ENCODE measurements around the gene VPS16.

DNA sequence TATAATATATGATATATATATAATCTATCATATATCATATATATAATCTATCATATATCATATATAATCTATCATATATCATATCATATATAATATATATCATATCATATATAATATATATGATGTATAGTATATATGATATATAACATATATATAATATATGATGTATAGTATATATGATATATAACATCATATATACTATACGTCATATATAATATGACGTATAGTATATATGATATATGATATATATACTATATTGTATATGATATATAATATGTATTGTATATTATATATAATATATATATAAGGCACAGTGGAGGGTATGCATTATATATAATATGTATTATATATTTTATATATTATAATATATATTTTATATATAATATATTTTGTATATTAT, 69.4 kb downstream of the VPS16 start:
- TF ChIP-seq MAX (IDR thresholded peaks at IDR 0.05; ENCODE audit: low read depth, low read length) (no peak), POLR2A (IDR thresholded peaks at IDR 0.05; ENCODE audit: extremely low read depth, insufficient read length) (no peak)
- TF ChIP-seq, protein P1, sequence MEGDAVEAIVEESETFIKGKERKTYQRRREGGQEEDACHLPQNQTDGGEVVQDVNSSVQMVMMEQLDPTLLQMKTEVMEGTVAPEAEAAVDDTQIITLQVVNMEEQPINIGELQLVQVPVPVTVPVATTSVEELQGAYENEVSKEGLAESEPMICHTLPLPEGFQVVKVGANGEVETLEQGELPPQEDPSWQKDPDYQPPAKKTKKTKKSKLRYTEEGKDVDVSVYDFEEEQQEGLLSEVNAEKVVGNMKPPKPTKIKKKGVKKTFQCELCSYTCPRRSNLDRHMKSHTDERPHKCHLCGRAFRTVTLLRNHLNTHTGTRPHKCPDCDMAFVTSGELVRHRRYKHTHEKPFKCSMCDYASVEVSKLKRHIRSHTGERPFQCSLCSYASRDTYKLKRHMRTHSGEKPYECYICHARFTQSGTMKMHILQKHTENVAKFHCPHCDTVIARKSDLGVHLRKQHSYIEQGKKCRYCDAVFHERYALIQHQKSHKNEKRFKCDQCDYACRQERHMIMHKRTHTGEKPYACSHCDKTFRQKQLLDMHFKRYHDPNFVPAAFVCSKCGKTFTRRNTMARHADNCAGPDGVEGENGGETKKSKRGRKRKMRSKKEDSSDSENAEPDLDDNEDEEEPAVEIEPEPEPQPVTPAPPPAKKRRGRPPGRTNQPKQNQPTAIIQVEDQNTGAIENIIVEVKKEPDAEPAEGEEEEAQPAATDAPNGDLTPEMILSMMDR (IDR thresholded peaks at IDR 0.05; ENCODE audit: low read depth, low read length) = no peak
